C4-2B (cell line): ENCODE data around the gene IGF2R.

ENCODE experiments used
- CTCF ChIP-seq: fragments of 450-650 bp; conservative IDR thresholded peaks from 2 replicates; pipeline ENCODE4 v1.5.1; 2017; ENCODE audit warnings: mild to moderate bottlenecking
- ZFX ChIP-seq: fragments of 450-650 bp; IDR thresholded peaks from 2 replicates; pipeline ENCODE4 v1.6.1; 2017

- TF ChIP-seq CTCF (no peak), ZFX (no peak)
Observed at GRCh38 chr6:159946912-159947311, 22.0 kb upstream of the IGF2R start.
